HG03159 (cell line): Measurements from ENCODE around the gene STMP1.

Experiments used
- ATAC-seq: cut with Tn5 transposase; IDR thresholded peaks from one replicate; pipeline ENCODE4 v1.9.1; 2021; ENCODE audit warnings: mild to moderate bottlenecking, moderate library complexity; ENCODE audit not compliant: unreplicated experiment

The STMP1 gene

DNA sequence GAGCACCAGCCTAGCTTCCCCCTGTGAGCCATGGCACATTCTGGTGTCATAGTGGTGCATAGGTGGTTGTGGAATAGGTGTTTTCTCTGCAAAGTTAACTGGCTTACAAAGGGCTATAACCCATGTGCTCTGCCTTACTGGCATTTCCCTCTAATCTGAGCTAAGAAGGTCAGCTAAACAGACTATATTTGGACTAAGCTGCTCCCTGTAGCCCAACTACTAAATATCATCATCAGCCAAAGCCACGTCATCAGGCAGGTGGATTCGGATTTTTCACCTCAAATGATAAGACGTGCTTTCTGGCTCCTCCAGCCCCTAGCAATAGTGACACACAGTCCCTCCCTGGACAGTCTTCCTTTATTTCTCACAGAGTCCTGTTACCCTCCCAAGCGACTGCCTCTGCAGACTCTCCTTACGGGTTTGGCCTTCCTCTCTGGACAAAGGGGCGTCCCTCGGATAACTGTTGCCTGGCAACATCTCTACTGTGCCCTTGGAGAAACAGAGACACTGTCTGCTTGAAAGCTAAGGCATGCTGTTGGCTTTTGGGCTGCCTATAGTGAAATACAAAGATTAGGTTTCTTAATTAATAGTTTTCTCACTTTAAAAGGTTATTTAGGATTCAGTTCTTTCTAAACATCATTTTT is 56.6 kb downstream of the STMP1 start:
- ATAC-seq: no peak

DNA sequence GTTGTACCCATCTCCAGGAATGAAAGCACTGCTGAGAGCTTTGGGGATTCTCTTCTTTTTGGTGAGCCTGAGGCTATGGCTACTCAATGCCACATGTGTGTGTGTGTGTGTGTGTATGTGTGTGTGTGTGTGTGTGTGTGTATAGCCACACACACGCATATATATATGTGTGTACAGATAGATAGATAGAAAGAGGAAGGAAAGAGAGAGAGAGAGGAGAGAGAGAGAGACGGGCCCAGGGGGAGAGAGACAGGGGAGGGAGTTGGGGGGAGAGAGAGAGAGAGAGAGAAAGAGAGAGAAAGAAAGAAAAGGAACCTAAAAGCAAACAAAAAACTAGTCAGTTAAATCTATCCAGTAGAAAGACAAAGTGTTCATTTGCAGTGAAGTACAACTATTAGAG is 57.4 kb downstream of the STMP1 start:
- no peak for ATAC-seq

DNA sequence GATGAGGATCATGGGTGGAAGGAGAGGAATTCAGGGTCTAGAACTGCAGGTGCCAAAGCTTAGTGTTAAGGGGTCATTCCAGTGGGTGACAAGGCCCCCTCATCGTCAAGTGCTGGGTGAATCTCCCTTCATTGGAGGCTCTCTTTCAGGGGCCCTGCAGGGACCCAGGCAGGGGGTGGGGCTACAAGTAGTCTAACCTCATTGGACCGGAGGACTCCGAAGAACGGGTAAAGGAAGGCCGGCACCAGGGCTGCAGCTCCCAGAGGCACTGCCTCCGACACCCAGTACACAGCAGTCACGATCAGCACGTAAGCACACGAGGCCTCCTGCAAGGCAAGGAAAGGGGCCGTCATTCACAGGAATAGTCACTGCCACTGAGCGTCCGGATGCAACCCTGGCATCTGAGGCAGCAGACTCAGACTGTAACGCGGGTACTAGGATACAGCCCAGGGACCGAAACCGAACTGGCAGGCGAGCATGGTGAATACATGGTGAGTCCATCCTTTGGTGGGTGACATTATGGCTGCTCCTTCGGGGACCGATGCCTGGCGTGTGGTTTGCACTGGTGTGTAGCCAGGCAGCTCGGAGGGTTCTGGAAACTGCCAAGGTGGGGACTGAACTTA is 59.0 kb downstream of the STMP1 start:
- ATAC-seq: no peak

DNA sequence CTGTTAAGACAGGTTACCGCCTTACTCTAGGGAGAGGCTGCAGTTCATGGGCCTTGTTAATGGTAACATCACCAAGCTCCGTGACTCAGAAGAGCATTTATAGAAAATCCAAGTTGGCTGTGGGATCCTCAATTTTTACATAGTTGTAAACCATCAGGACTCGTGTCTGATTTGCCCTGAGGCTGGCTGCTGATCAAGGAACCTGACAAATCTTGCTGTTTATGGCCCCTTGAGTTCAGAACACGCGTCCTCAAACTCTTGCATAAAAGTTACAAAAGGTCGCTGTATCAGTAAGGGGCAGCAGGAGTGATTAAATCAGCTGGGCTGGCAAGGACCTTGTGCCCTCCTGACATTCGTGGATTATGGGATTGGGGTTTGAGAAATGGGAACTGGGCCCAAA is 61.1 kb downstream of the STMP1 start:
- no peak for ATAC-seq
